ENCODE data around the gene CES1.

- no peak for TF ChIP-seq EZH2 (IDR thresholded peaks at IDR 0.05; ENCODE audit: insufficient read depth, poor library complexity, severe bottlenecking)
- no peak for TF ChIP-seq EZH2phosphoT487 (IDR thresholded peaks at IDR 0.05; ENCODE audit: insufficient read depth, low read depth)
Measured at GRCh38 chr16:55836158-55836611, 3.3 kb upstream of the CES1 start.

Data from GM23248 (cell line).